Bone marrow (tissue), 2 donors: ENCODE data around the gene CCDC14.
"Not testable (repeated sequence)": the region's sequence is repeated elsewhere in the genome, so short reads cannot be mapped to it uniquely, and the experiment has no call there.

ENCODE experiments used
- DNase-seq, 2 donors: peaks; one replicate each; lab custom pipeline; 2025; lab: John Stamatoyannopoulos, UW

CCDC14 gene

GRCh38 chr3:123964793-123965192 lies 3.8 kb upstream of the CCDC14 start:
- not testable (repeated sequence) for DNase-seq

GRCh38 chr3:123961508-123961856 lies 453 bp upstream of the CCDC14 start:
- DNase-seq = no peak

- DNase-seq = no peak
Measured at GRCh38 chr3:123953735-123954134, 7.3 kb downstream of the CCDC14 start.

- DNase-seq = no peak
Measured at GRCh38 chr3:123952844-123953520, 8.0 kb downstream of the CCDC14 start.

- DNase-seq = no peak
Measured at GRCh38 chr3:123951522-123952447, 9.2 kb downstream of the CCDC14 start.

GRCh38 chr3:123949641-123950040 lies 11.4 kb downstream of the CCDC14 start:
- no peak for DNase-seq

- DNase-seq = no peak
Measured at GRCh38 chr3:123948449-123948848, 12.6 kb downstream of the CCDC14 start.

GRCh38 chr3:123947482-123947881 lies 13.5 kb downstream of the CCDC14 start:
- no peak for DNase-seq

GRCh38 chr3:123941542-123941941 lies 19.5 kb downstream of the CCDC14 start:
- no peak for DNase-seq

- DNase-seq = no peak
Measured at GRCh38 chr3:123941121-123941520, 19.9 kb downstream of the CCDC14 start.

GRCh38 chr3:123939706-123940105 lies 21.3 kb downstream of the CCDC14 start:
- no peak for DNase-seq

GRCh38 chr3:123936400-123936799 lies 24.6 kb downstream of the CCDC14 start:
- DNase-seq = no peak

- no peak for DNase-seq
Measured at GRCh38 chr3:123935830-123936229, 25.2 kb downstream of the CCDC14 start.

GRCh38 chr3:123934250-123934649 lies 26.8 kb downstream of the CCDC14 start:
- DNase-seq = no peak

GRCh38 chr3:123930445-123930844 lies 30.6 kb downstream of the CCDC14 start:
- no peak for DNase-seq

GRCh38 chr3:123929325-123929724 lies 31.7 kb downstream of the CCDC14 start:
- no peak for DNase-seq

GRCh38 chr3:123926396-123926795 lies 34.6 kb downstream of the CCDC14 start:
- DNase-seq = no peak

GRCh38 chr3:123920868-123921267 lies 40.2 kb downstream of the CCDC14 start:
- no peak for DNase-seq

- no peak for DNase-seq
Measured at GRCh38 chr3:123920383-123920782, 40.6 kb downstream of the CCDC14 start.

- no peak for DNase-seq
Measured at GRCh38 chr3:123919353-123919752, 41.7 kb downstream of the CCDC14 start.

- no peak for DNase-seq
Measured at GRCh38 chr3:123914829-123915228, 46.2 kb downstream of the CCDC14 start.

- no peak for DNase-seq
Measured at GRCh38 chr3:123909785-123910184, 51.2 kb downstream of the CCDC14 start.

- DNase-seq = no peak
Measured at GRCh38 chr3:123907720-123908119, 53.3 kb downstream of the CCDC14 start.
